ENCODE results near the gene CEMIP. TPM values are rescaled to one million over a fixed set of nuclear protein-coding genes. Genes with fewer than 3 reads are reported as not detected.

The CEMIP gene
- total RNA-seq, 6 donors from 2014 or later, result 0.59 to 38.8 (median 5.7) TPM

DNA sequence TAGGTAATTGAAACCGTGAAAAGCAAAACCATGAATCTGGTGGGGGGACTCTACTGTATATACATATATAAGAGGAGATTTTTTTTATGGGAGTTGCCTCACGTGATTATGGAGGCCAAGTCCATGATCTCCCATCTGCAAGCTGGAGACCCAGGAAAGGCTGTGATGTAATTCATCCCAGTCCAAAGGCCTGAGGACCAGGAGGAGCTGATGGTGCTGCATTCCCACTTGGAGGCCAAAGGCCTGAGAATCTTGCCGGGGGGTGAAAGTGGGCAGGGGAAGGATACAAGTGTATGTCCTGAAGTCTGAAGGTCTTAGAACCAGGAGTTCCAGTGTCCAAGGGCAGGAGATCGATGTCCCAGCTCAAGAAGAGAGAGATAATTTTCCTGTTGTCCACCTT, 37.1 kb upstream of the CEMIP start:
- Histone ChIP-seq H3K4me3 (no peak overlapping the region), H3K27ac (peak overlapping the region in 2 of 4 donors; percentile 46 to 77), H3K36me3 (no peaks in the 10 kb centered on the region), H3K4me1 (peaks cover 32 to 48% (median 42%) of the 10 kb centered on the region in 4 donors), H3K27me3 (no peaks in the 10 kb centered on the region), H3K9me3 (no peaks in the 10 kb centered on the region)
- 93 to 97% methylated on average over 4 of the region's 4 CpGs for WGBS, 2 donors
- ATAC-seq (ENCODE audit: low FRiP score in 2 of 2), result no peak
- DNase-seq, result no peak
- TF ChIP-seq, protein P1, sequence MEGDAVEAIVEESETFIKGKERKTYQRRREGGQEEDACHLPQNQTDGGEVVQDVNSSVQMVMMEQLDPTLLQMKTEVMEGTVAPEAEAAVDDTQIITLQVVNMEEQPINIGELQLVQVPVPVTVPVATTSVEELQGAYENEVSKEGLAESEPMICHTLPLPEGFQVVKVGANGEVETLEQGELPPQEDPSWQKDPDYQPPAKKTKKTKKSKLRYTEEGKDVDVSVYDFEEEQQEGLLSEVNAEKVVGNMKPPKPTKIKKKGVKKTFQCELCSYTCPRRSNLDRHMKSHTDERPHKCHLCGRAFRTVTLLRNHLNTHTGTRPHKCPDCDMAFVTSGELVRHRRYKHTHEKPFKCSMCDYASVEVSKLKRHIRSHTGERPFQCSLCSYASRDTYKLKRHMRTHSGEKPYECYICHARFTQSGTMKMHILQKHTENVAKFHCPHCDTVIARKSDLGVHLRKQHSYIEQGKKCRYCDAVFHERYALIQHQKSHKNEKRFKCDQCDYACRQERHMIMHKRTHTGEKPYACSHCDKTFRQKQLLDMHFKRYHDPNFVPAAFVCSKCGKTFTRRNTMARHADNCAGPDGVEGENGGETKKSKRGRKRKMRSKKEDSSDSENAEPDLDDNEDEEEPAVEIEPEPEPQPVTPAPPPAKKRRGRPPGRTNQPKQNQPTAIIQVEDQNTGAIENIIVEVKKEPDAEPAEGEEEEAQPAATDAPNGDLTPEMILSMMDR (IDR thresholded peaks at IDR 0.05), result no peak
- TF ChIP-seq POLR2AphosphoS5 (IDR thresholded peaks at IDR 0.05), result no peak
- TF ChIP-seq EP300 (IDR thresholded peaks at IDR 0.05), result no peak
- TF ChIP-seq POLR2A (IDR thresholded peaks at IDR 0.05), result no peak

DNA sequence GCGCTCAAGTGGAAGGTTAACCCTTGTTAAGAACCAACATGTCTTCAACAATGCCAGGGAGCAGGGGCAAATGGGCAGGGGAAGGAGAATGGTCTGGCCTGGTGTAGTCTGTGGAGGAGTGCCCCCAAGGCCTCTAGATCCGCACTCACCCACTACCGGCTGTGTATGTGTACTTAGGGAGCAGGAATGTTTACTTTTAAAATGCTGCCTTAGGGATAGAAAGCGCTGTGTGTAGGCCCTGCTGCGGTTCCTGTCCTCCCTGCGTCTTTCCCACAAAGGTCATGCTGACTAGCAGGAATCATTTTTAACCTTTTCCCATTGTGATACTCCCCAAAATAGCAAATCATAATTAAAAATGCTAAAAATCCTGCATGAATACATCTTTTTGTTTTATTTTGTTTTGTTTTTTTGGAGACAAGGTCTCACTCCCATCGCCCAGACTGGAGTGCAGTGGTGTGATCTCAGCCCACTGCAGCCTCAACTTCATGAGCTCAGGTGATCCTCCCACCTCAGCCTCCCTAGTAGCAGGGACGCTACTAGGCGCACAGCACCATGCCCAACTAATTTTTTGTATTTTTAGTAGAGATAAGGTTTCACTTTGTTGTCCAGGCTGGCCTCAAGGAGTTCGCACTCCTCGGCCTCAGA, 35.9 kb upstream of the CEMIP start:
- 56 to 61% methylated on average over 11 of the region's 11 CpGs for WGBS, 2 donors
- H3K4me1 ChIP-seq, result peaks cover 36 to 43% (median 37%) of the 10 kb centered on the region in 4 donors
- TF ChIP-seq EP300 (IDR thresholded peaks at IDR 0.05), result no peak
- peak in 1 of 2 donors; percentile 15 for TF ChIP-seq POLR2AphosphoS5 (IDR thresholded peaks at IDR 0.05)
- no peaks in the 10 kb centered on the region for H3K9me3 ChIP-seq
- no peak overlapping the region for H3K4me3 ChIP-seq
- no peaks in the 10 kb centered on the region for H3K27me3 ChIP-seq
- peak in 1 of 2 donors; percentile 50 for DNase-seq
- no peaks in the 10 kb centered on the region for H3K36me3 ChIP-seq
- H3K27ac ChIP-seq, result peak overlapping the region; percentile 46 to 77 (median 56)
- peak in 1 of 2 donors; percentile 77 for ATAC-seq (ENCODE audit: low FRiP score in 2 of 2)

DNA sequence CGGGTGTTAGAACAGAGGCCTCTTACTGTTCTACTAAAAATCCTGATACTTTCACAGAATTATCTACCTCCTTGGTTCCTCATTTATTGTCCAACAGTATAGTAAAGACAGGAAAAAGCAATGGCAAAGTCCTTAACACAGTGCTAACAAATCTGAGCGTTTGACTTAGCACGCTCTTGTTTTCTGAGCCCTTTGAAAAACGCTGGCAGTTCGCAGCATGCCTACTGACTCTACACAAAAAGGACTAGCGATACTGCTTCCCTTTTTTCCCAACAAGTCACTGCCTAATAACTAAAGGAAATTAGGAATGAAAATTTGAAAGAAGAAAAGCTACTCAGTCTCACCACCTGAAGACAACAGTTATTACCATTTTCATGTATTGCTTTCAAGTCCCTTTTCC, 34.8 kb upstream of the CEMIP start:
- Histone ChIP-seq H3K4me1 (peaks cover 37 to 40% (median 39%) of the 10 kb centered on the region in 4 donors), H3K36me3 (peaks cover 0 to under 1% (median 0%) of the 10 kb centered on the region in 4 donors), H3K9me3 (no peaks in the 10 kb centered on the region), H3K27me3 (no peaks in the 10 kb centered on the region), H3K27ac (peak overlapping the region; percentile 46 to 77 (median 56)), H3K4me3 (no peak overlapping the region)
- 41 to 53% methylated on average over 6 of the region's 6 CpGs for WGBS, 2 donors
- TF ChIP-seq, protein P1 (IDR thresholded peaks at IDR 0.05), result no peak
- TF ChIP-seq EP300 (IDR thresholded peaks at IDR 0.05) (no peak), POLR2A (IDR thresholded peaks at IDR 0.05) (no peak), POLR2AphosphoS5 (IDR thresholded peaks at IDR 0.05) (no peak)
- ATAC-seq (ENCODE audit: low FRiP score in 2 of 2) (no peak), DNase-seq (no peak)

DNA sequence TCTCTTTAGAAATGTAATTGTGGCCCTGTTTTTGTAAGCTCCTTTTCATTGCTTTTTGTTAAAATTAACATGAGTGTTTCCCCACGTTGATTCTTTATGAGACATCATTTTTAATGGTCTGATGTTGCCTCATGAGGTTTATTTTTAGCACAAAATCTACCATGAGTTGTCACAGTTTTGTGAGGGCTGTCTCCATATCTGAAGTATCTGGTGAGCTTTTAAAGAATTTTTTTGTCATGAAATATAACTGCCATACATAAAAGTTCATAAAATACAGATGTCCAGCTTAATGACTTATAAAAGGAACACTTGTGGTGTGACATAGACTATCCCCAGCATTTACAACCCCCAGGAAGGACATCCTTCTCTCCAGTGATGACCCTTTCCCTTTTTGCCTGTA, 34.3 kb upstream of the CEMIP start:
- H3K4me1 ChIP-seq, result peaks cover 36 to 44% (median 38%) of the 10 kb centered on the region in 4 donors
- DNase-seq (no peak), ATAC-seq (ENCODE audit: low FRiP score in 2 of 2) (no peak)
- H3K27me3 ChIP-seq, result no peaks in the 10 kb centered on the region
- TF ChIP-seq EP300 (IDR thresholded peaks at IDR 0.05) (no peak), POLR2A (IDR thresholded peaks at IDR 0.05) (no peak), POLR2AphosphoS5 (IDR thresholded peaks at IDR 0.05) (no peak)
- TF ChIP-seq, protein P1 (IDR thresholded peaks at IDR 0.05), result no peak
- WGBS, 2 donors, result 8 to 18% methylated on average over 1 of the region's 1 CpG
- no peaks in the 10 kb centered on the region for H3K9me3 ChIP-seq
- no peak overlapping the region for H3K4me3 ChIP-seq
- peaks cover 0 to 4% (median 1%) of the 10 kb centered on the region in 4 donors for H3K36me3 ChIP-seq
- H3K27ac ChIP-seq, result peak overlapping the region in 3 of 4 donors; percentile 46 to 77 (median 58)

DNA sequence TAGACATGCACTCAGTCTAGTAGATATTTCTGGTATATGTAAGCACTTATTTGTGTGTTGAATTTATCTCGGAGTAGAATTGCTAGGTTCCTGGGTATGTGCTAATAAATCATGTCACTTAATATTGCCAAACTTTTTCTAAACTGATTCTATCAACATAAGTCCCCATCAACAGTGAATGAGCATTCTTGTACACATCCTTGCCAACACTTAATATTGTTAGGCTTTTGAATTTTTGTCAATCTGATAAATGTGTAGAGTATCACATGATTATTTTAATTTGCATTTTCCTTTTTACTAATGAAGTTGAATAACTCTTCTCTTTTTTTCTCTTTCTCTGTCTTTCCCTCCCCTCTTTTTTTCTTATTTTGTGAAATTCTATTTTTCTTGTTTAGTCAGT, 33.3 kb upstream of the CEMIP start:
- WGBS, 2 donors, result 57 to 59% methylated on average over 1 of the region's 1 CpG
- no peaks in the 10 kb centered on the region for H3K9me3 ChIP-seq
- H3K36me3 ChIP-seq, result peaks cover 0 to 14% (median 3%) of the 10 kb centered on the region in 4 donors
- ATAC-seq (ENCODE audit: low FRiP score in 2 of 2) (no peak), DNase-seq (no peak)
- H3K27me3 ChIP-seq, result no peaks in the 10 kb centered on the region
- TF ChIP-seq EP300 (IDR thresholded peaks at IDR 0.05), result no peak
- TF ChIP-seq POLR2A (IDR thresholded peaks at IDR 0.05), result no peak
- TF ChIP-seq POLR2AphosphoS5 (IDR thresholded peaks at IDR 0.05), result no peak
- TF ChIP-seq, protein P1 (IDR thresholded peaks at IDR 0.05), result no peak
- H3K4me3 ChIP-seq, result no peak overlapping the region
- H3K4me1 ChIP-seq, result peaks cover 35 to 52% (median 40%) of the 10 kb centered on the region in 4 donors
- peak overlapping the region in 1 of 4 donors; percentile 77 for H3K27ac ChIP-seq
